Psoas muscle (tissue), 8 donors: ENCODE measurements around the gene MEIS2. TPM values are rescaled to one million over a fixed set of nuclear protein-coding genes. Genes with fewer than 3 reads are reported as not detected.

Experiments
- ATAC-seq, 4 donors: fragments of 200-7000 bp; cut with Tn5 transposase; one replicate each; pipeline ENCODE4 v1.9.1; 2020; ENCODE audit warnings: moderate library complexity in 3 of 4, mild to moderate bottlenecking in 2 of 4
- DNase-seq, 2 donors: peaks; one replicate each; pipeline ENCODE4 v3.0.0-alpha.2; 2020
- H3K27ac ChIP-seq: fragments of 200-600 bp; one replicate; pipeline ENCODE4 v1.8.0; 2022
- H3K27me3 ChIP-seq, 3 donors: fragments of 200-600 bp in 1 of 3; one replicate each; pipeline versions ENCODE4 v1.6.1 to v1.8.0; 2013 to 2022; ENCODE audit warnings: low read length in 2 of 3, mild to moderate bottlenecking in 2 of 3, moderate library complexity in 1 of 3; ENCODE audit not compliant: insufficient read depth in 3 of 3
- H3K36me3 ChIP-seq, 2 donors: fragments of 200-600 bp in 1 of 2; one replicate each; pipeline versions ENCODE4 v1.6.1 to v1.8.0; 2013 to 2022; ENCODE audit warnings: low read depth in 1 of 2, mild to moderate bottlenecking in 1 of 2, moderate library complexity in 1 of 2; ENCODE audit not compliant: insufficient read depth in 1 of 2
- H3K4me1 ChIP-seq: fragments of 200-600 bp; one replicate; pipeline ENCODE4 v1.8.0; 2022
- H3K4me3 ChIP-seq: fragments of 200-600 bp; one replicate; pipeline ENCODE4 v1.8.0; 2022; ENCODE audit warnings: mild to moderate bottlenecking
- H3K9me3 ChIP-seq: fragments of 200-600 bp; one replicate; pipeline ENCODE4 v1.8.0; 2022
- CTCF ChIP-seq: fragments of 200-600 bp; IDR thresholded peaks from one replicate; pipeline ENCODE4 v1.8.0; 2022; ENCODE audit warnings: antibody characterized with exemption
- WGBS, 3 donors: extraction: QIAGEN DNeasy Blood & Tissue Kit; methylation state at CpG; one replicate each; pipeline versions ENCODE4 v1.1.6 to v1.1.7; 2013; 5-methylcytosine and 5-hydroxymethylcytosine counted together
- intact Hi-C, 2 donors: fragments of 100-400 bp; cut with DNase I; formaldehyde crosslinking; loops; one replicate each; pipeline versions ENCODE4 v1.11.0 to v1.14.2; 2022
- polyA plus RNA-seq, 3 donors: library from polyadenylated mRNA; stranded (reverse); fragments of 200-250 nt; gene quantifications; one replicate each; pipeline ENCODE4 v1.2.3, GENCODE V29; 2013
- total RNA-seq, 4 donors: library from RNA; stranded (reverse); fragmentation: NEBNext Ultra II Directional in 2 of 4; extraction: Animal tissue kit (Norgen Biotek cat#: 25700) in 2 of 4; gene quantifications; one replicate each; pipeline versions ENCODE4 v1.2.1 to v1.2.4, GENCODE V29; 2021 to 2023
- donor health status: healthy with polysubstance abuse.
- donor health status: DM: no; HTN: no; CAD: no; lungs with moderate emphysema.
- donor health status: Bipolar disorder and iron deficiency.
- donor health status: healthy.
- donor health status: DM: yes; HTN: yes; CAD: no.
- donor health status: DM: no; HTN: no; CAD: no.
- donor health status: DM: no; HTN: no; CAD: no.
- donor health status: DM: yes; HTN: yes; CAD: no.

Gene MEIS2
- total and polyA plus RNA-seq, 7 donors: 0.42 to 24.3 (median 1.9) TPM

GRCh38 chr15:37093480-37094332 lies 6.6 kb downstream of the MEIS2 start:
- Histone ChIP-seq H3K9me3 (no peaks in the 10 kb centered on the region), H3K4me1 (no peaks in the 10 kb centered on the region), H3K4me3 (no peak overlapping the region), H3K27me3 (peaks cover 0 to 9% (median 5%) of the 10 kb centered on the region in 3 donors), H3K36me3 (peaks cover 0 to 24% of the 10 kb centered on the region in 2 donors), H3K27ac (no peak overlapping the region)
- intact Hi-C loops: loop anchor here in 1 of 2 donors (5.0 kb wide), 1 partner anchor 39 kb away; no protein-coding TSS in a partner anchor
- TF ChIP-seq CTCF: no peak
- DNase-seq (no peak), ATAC-seq (no peak)
- WGBS, 3 donors: 67 to 71% (median 70%) methylated on average over 11 of the region's 11 CpGs

GRCh38 chr15:37090543-37091175 lies 9.7 kb downstream of the MEIS2 start:
- H3K36me3 ChIP-seq: peaks cover 0 to 24% of the 10 kb centered on the region in 2 donors
- no peaks in the 10 kb centered on the region for H3K4me1 ChIP-seq
- no peaks in the 10 kb centered on the region for H3K9me3 ChIP-seq
- 73 to 78% (median 77%) methylated on average over 3 of the region's 3 CpGs for WGBS, 3 donors
- H3K4me3 ChIP-seq: no peak overlapping the region
- DNase-seq (no peak), ATAC-seq (no peak)
- peaks cover 0 to 5% (median 0%) of the 10 kb centered on the region in 3 donors for H3K27me3 ChIP-seq
- TF ChIP-seq CTCF: no peak
- H3K27ac ChIP-seq: no peak overlapping the region
- intact Hi-C loops: loop anchor here in 1 of 2 donors (5.0 kb wide), 1 partner anchor 42 kb away; no protein-coding TSS in a partner anchor

GRCh38 chr15:37088436-37088835 lies 11.9 kb downstream of the MEIS2 start:
- H3K27ac ChIP-seq: no peak overlapping the region
- peaks cover 0 to 3% (median 0%) of the 10 kb centered on the region in 3 donors for H3K27me3 ChIP-seq
- H3K4me1 ChIP-seq: no peaks in the 10 kb centered on the region
- H3K36me3 ChIP-seq: peaks cover 0 to 17% of the 10 kb centered on the region in 2 donors
- no peak overlapping the region for H3K4me3 ChIP-seq
- no peak for TF ChIP-seq CTCF
- intact Hi-C loops: no loop called here
- 84 to 88% (median 86%) methylated on average over 2 of the region's 2 CpGs for WGBS, 3 donors
- ATAC-seq (no peak), DNase-seq (no peak)
- no peaks in the 10 kb centered on the region for H3K9me3 ChIP-seq

- H3K27ac ChIP-seq: no peak overlapping the region
- intact Hi-C loops: no loop called here
- H3K4me3 ChIP-seq: no peak overlapping the region
- peaks cover 0 to 19% of the 10 kb centered on the region in 2 donors for H3K36me3 ChIP-seq
- H3K9me3 ChIP-seq: no peaks in the 10 kb centered on the region
- ATAC-seq: peak in 1 of 4 donors; percentile 62
- TF ChIP-seq CTCF: no peak
- H3K4me1 ChIP-seq: no peaks in the 10 kb centered on the region
- no peak for DNase-seq
- H3K27me3 ChIP-seq: no peaks in the 10 kb centered on the region
- WGBS, 3 donors: 75 to 84% (median 83%) methylated on average over 4 of the region's 4 CpGs
Measured at GRCh38 chr15:37087131-37087588, 13.2 kb downstream of the MEIS2 start.
